GM23248 (cell line): ENCODE results near the gene CORO2A. TPM values are rescaled to one million over a fixed set of nuclear protein-coding genes. Genes with fewer than 3 reads are reported as not detected.

Experiments used
- DNase-seq: peaks from one replicate; pipeline ENCODE4 v3.0.0-alpha.2; 2015
- H2AFZ ChIP-seq: fragments of 200-600 bp; sonication (generic); 2 replicates; pipeline ENCODE4 v1.6.1; 2016; ENCODE audit warnings: antibody characterized with exemption
- H3F3A ChIP-seq: fragments of 200-600 bp; sonication (generic); 2 replicates; pipeline ENCODE4 v1.6.1; 2016; ENCODE audit warnings: mild to moderate bottlenecking, antibody characterized with exemption, mixed run types; ENCODE audit not compliant: insufficient read depth
- H3K27ac ChIP-seq: fragments of 200-600 bp; sonication (generic); 2 replicates; pipeline ENCODE4 v1.5.1; 2016; ENCODE audit warnings: mild to moderate bottlenecking
- H3K27me3 ChIP-seq: fragments of 200-600 bp; sonication (generic); replicated peaks from 2 replicates; pipeline ENCODE4 v1.6.1; 2016; ENCODE audit warnings: mild to moderate bottlenecking; ENCODE audit not compliant: insufficient read depth
- H3K36me3 ChIP-seq: fragments of 200-600 bp; sonication (generic); 2 replicates; pipeline ENCODE4 v1.6.1; 2016; ENCODE audit warnings: low read depth, mild to moderate bottlenecking
- H3K4me1 ChIP-seq: fragments of 200-600 bp; sonication (generic); 2 replicates; pipeline ENCODE4 v1.6.1; 2016; ENCODE audit warnings: mild to moderate bottlenecking; ENCODE audit not compliant: insufficient read depth
- H3K4me2 ChIP-seq: fragments of 200-600 bp; sonication (generic); one replicate; pipeline ENCODE4 v1.6.1; 2016; ENCODE audit warnings: mild to moderate bottlenecking; ENCODE audit not compliant: unreplicated experiment
- H3K4me3 ChIP-seq: fragments of 200-600 bp; sonication (generic); 2 replicates; pipeline ENCODE4 v1.5.1; 2016; ENCODE audit warnings: mild to moderate bottlenecking
- H3K79me2 ChIP-seq: fragments of 200-600 bp; sonication (generic); 2 replicates; pipeline ENCODE4 v1.6.1; 2016; ENCODE audit warnings: mild to moderate bottlenecking; ENCODE audit not compliant: insufficient read depth
- H3K9ac ChIP-seq: fragments of 200-600 bp; sonication (generic); 2 replicates; pipeline ENCODE4 v1.6.1; 2016; ENCODE audit warnings: mild to moderate bottlenecking
- H3K9me2 ChIP-seq: fragments of 200-600 bp; sonication (generic); 2 replicates; pipeline ENCODE4 v1.6.1; 2016; ENCODE audit warnings: mixed run types, mild to moderate bottlenecking, moderate library complexity; ENCODE audit not compliant: insufficient read depth
- H3K9me3 ChIP-seq: fragments of 200-600 bp; sonication (generic); one replicate; pipeline ENCODE4 v1.6.1; 2017; ENCODE audit warnings: low read depth
- H4K20me1 ChIP-seq: fragments of 200-600 bp; sonication (generic); 2 replicates; pipeline ENCODE4 v1.6.0; 2016; ENCODE audit not compliant: insufficient read depth
- EZH2 ChIP-seq: fragments of 200-600 bp; sonication (generic); IDR thresholded peaks from 2 replicates; pipeline ENCODE4 v1.6.1; 2018; ENCODE audit warnings: antibody characterized with exemption, mild to moderate bottlenecking; ENCODE audit not compliant: insufficient read depth, poor library complexity, severe bottlenecking
- EZH2phosphoT487 ChIP-seq: fragments of 200-600 bp; sonication (generic); IDR thresholded peaks from 2 replicates; pipeline ENCODE4 v1.6.1; 2018; ENCODE audit warnings: antibody characterized with exemption, moderate library complexity, mild to moderate bottlenecking, low read depth; ENCODE audit not compliant: insufficient read depth
- WGBS, 2 experiments: methylation state at CpG; one replicate each; pipeline ENCODE4 v1.1.6; 2015 to 2017; ENCODE audit warnings: low lambda C conversion rate in 2 of 2, low coverage in 1 of 2; ENCODE audit errors: missing lambda C conversion rate in 2 of 2; 5-methylcytosine and 5-hydroxymethylcytosine counted together
- in situ Hi-C: fragments of 300-500 bp; cut with MboI; formaldehyde crosslinking; loops from 2 replicates; pipeline ENCODE4 v1.15.0; 2020
- polyA plus RNA-seq: library from polyadenylated mRNA; unstranded; fragments of >200 nt; fragmentation: Nextera tagmentation; extraction: Ambion mirVana; gene quantifications from 2 replicates; pipeline ENCODE4 v1.2.1, GENCODE V29; 2016
- total RNA-seq: library from RNA; depleted of rRNA; stranded (reverse); fragments of >200 nt; shearing (Covaris generic); gene quantifications from 2 replicates; pipeline ENCODE4 v1.2.3, GENCODE V29; 2014

Gene CORO2A
- total and polyA plus RNA-seq, 2 experiments from 2014 or later: 0.86 to 1.3 TPM

DNA sequence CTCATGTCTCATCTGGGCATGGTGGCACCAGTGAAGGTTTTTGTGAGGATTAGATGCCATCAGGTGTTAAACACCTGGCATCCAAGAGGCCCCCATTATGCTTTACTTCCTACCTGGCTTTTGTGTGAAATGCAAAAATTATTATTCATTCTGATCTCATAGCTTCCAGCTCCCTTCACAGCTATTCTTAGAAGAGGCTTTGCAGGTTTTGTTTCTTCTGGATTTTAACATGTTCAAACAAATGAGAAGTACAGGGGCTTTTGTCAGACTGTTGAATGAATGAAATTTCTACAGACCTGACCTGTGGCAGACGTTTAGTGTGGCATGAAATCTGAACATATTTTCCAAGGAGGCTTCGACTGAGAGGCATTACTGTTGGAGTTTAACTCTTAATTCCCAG is 14.3 kb upstream of the CORO2A start:
- TF ChIP-seq EZH2phosphoT487: no peak
- no peak for TF ChIP-seq EZH2
- in situ Hi-C loops: no loop called here
- Histone ChIP-seq H3K4me2 (no peak overlapping the region), H3K9me2 (no peaks in the 10 kb centered on the region), H3K4me3 (no peak overlapping the region), H3K9me3 (no peaks in the 10 kb centered on the region), H4K20me1 (no peaks in the 10 kb centered on the region), H3K79me2 (no peaks in the 10 kb centered on the region), H3K36me3 (peaks cover 32% of the 10 kb centered on the region; the same call in 1 of the 2 replicates), H3K9ac (no peak overlapping the region), H3K27me3 (no peaks in the 10 kb centered on the region), H3K4me1 (0 out of 2 replicates have a peak, but pooled peaks cover 3% of the 10 kb centered on the region), H3K27ac (no peak overlapping the region), H3F3A (peaks cover 10% of the 10 kb centered on the region; the same call in 1 of the 2 replicates), H2AFZ (no peak overlapping the region)
- 21 to 43% methylated on average over 2 of the region's 2 CpGs for WGBS, 2 experiments
- DNase-seq: no peak

- Histone ChIP-seq H4K20me1 (no peaks in the 10 kb centered on the region), H3K4me1 (0 out of 2 replicates have a peak, but pooled peaks cover 3% of the 10 kb centered on the region), H3K4me3 (no peak overlapping the region), H3K9me2 (no peaks in the 10 kb centered on the region), H3K9me3 (no peaks in the 10 kb centered on the region), H3F3A (peaks cover 10% of the 10 kb centered on the region; the same call in 1 of the 2 replicates), H3K27ac (no peak overlapping the region), H3K79me2 (no peaks in the 10 kb centered on the region), H3K27me3 (no peaks in the 10 kb centered on the region), H3K36me3 (peaks cover 40% of the 10 kb centered on the region; the same call in 1 of the 2 replicates), H3K4me2 (no peak overlapping the region), H3K9ac (no peak overlapping the region), H2AFZ (no peak overlapping the region)
- in situ Hi-C loops: no loop called here
- TF ChIP-seq EZH2 (no peak), EZH2phosphoT487 (no peak)
- 78 to 85% methylated on average over 4 of the region's 4 CpGs for WGBS, 2 experiments
- no peak for DNase-seq
Measured at GRCh38 chr9:98204692-98205091, 12.3 kb upstream of the CORO2A start.

GRCh38 chr9:98203153-98203552 is 10.7 kb upstream of the CORO2A start:
- Histone ChIP-seq H4K20me1 (no peaks in the 10 kb centered on the region), H3K9me3 (no peaks in the 10 kb centered on the region), H2AFZ (no peak overlapping the region), H3K4me1 (0 out of 2 replicates have a peak, but pooled peaks cover 3% of the 10 kb centered on the region), H3K4me3 (no peak overlapping the region), H3K27me3 (no peaks in the 10 kb centered on the region), H3K27ac (no peak overlapping the region), H3K36me3 (peaks cover 34% of the 10 kb centered on the region; the same call in 1 of the 2 replicates), H3K79me2 (no peaks in the 10 kb centered on the region), H3F3A (peaks cover 10% of the 10 kb centered on the region; the same call in 1 of the 2 replicates), H3K9me2 (no peaks in the 10 kb centered on the region), H3K4me2 (no peak overlapping the region), H3K9ac (no peak overlapping the region)
- DNase-seq: no peak
- in situ Hi-C loops: no loop called here
- 83 to 84% methylated on average over 7 of the region's 7 CpGs for WGBS, 2 experiments
- no peak for TF ChIP-seq EZH2phosphoT487
- no peak for TF ChIP-seq EZH2

DNA sequence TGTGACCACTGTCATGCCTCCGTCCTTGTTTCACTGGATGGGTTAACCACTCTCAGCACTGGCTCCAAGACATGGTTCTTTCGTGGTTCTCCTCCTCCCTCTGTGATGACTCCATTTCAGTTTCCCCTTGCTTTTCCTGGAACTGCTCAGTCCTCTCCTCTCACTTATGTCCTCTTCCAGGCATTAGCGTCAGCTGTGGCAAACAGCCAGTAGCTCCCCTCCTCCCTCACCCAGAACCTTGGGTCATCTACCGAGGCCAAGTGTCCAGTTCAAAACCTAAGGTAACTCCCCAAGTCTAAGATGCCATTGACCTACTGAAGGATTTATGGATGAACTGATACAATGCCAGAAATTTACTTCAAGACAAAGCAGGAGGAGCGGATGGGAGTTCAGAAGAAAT is 9.8 kb upstream of the CORO2A start:
- Histone ChIP-seq H3K79me2 (no peaks in the 10 kb centered on the region), H3K27me3 (no peaks in the 10 kb centered on the region), H3K9me2 (no peaks in the 10 kb centered on the region), H2AFZ (no peak overlapping the region), H3K9ac (no peak overlapping the region), H3K9me3 (no peaks in the 10 kb centered on the region), H4K20me1 (no peaks in the 10 kb centered on the region), H3F3A (0 out of 2 replicates have a peak, but pooled peaks cover 4% of the 10 kb centered on the region), H3K4me3 (no peak overlapping the region), H3K4me2 (no peak overlapping the region), H3K4me1 (0 out of 2 replicates have a peak, but pooled peaks cover 3% of the 10 kb centered on the region), H3K36me3 (peaks cover 34% of the 10 kb centered on the region; the same call in 1 of the 2 replicates), H3K27ac (no peak overlapping the region)
- in situ Hi-C loops: no loop called here
- DNase-seq: no peak
- TF ChIP-seq EZH2 (no peak), EZH2phosphoT487 (no peak)
- WGBS, 2 experiments: 75 to 76% methylated on average over 5 of the region's 5 CpGs
